HEK293 (cell line): Measurements from ENCODE around the gene ABI3.

Experiments
- CTCF ChIP-seq: fragments of 450-650 bp; formaldehyde crosslinking; IDR thresholded peaks from 2 replicates; pipeline ENCODE4 v1.5.1; 2016; ENCODE audit warnings: missing biosample characterization, missing genetic modification characterization
- YY1 ChIP-seq: fragments of 450-650 bp; formaldehyde crosslinking; IDR thresholded peaks from 2 replicates; pipeline ENCODE4 v1.5.1; 2018; ENCODE audit warnings: missing biosample characterization, missing genetic modification characterization
- ZFHX2 ChIP-seq: fragments of 450-650 bp; formaldehyde crosslinking; conservative IDR thresholded peaks from 2 replicates; pipeline ENCODE4 v1.5.1; 2016; ENCODE audit warnings: missing biosample characterization, missing genetic modification characterization
- ZNF785 ChIP-seq: fragments of 450-650 bp; formaldehyde crosslinking; IDR thresholded peaks from 2 replicates; pipeline ENCODE4 v1.5.1; 2016; ENCODE audit warnings: missing biosample characterization, missing genetic modification characterization

GRCh38 chr17:49168706-49169105, 41.8 kb upstream of the ABI3 start:
- TF ChIP-seq CTCF (tag by site-specific recombination) (no peak), ZNF785 (no peak), YY1 (tag by site-specific recombination) (no peak), ZFHX2 (tag by site-specific recombination) (no peak)
